ENCODE measurements around the gene TOX4.

GRCh38 chr14:21431126-21431525 lies 45.9 kb upstream of the TOX4 start:
- TF ChIP-seq CTCF (IDR thresholded peaks at IDR 0.05) (no peak), POLR2A (IDR thresholded peaks at IDR 0.05) (no peak)
